CD4-positive, CD25-positive, alpha-beta regulatory T cell (primary cell): ENCODE measurements around the gene EMC7. TPM values are rescaled to one million over a fixed set of nuclear protein-coding genes. Genes with fewer than 3 reads are reported as not detected.
"Not testable (repeated sequence)": the region's sequence is repeated elsewhere in the genome, so short reads cannot be mapped to it uniquely, and the experiment has no call there.

Experiments used
- ATAC-seq, 2 donors: fragments of 150-1000 bp; cut with Tn5 transposase; one replicate each; pipeline ENCODE4 v1.10.0; 2021; ENCODE audit warnings: low read depth in 2 of 2, moderate number of reproducible peaks in 2 of 2, moderate library complexity in 1 of 2
- DNase-seq, 3 donors: peaks; one replicate each; pipeline versions ENCODE4 v3.0.0 to v3.0.0-alpha.2; 2012 to 2022; ENCODE audit warnings: mixed read lengths in 1 of 3
- H3K27ac ChIP-seq: one replicate; pipeline ENCODE4 v1.7.0; 2013; ENCODE audit warnings: mild to moderate bottlenecking, low read length; ENCODE audit not compliant: insufficient read depth, poor library complexity, severe bottlenecking
- H3K27me3 ChIP-seq: one replicate; pipeline ENCODE4 v1.7.0; 2013; ENCODE audit warnings: low read length; ENCODE audit not compliant: control insufficient read depth, insufficient read depth
- H3K36me3 ChIP-seq: one replicate; pipeline ENCODE4 v1.7.0; 2013; ENCODE audit warnings: mild to moderate bottlenecking, low read length, moderate library complexity; ENCODE audit not compliant: control insufficient read depth, insufficient read depth
- H3K4me1 ChIP-seq: 2 replicates; pipeline ENCODE4 v1.7.0; 2013; ENCODE audit warnings: mild to moderate bottlenecking, low read length; ENCODE audit not compliant: insufficient read depth, control insufficient read depth, poor library complexity, severe bottlenecking
- H3K4me3 ChIP-seq: one replicate; pipeline ENCODE4 v1.7.0; 2013; ENCODE audit warnings: low read depth, mild to moderate bottlenecking, low read length, moderate library complexity
- H3K9me3 ChIP-seq, 2 experiments: 1 replicate in 1 of 2; 2 replicates in 1 of 2; pipeline ENCODE4 v1.7.0; 2013; ENCODE audit warnings: low read length in 2 of 2, mild to moderate bottlenecking in 1 of 2, moderate library complexity in 1 of 2; ENCODE audit not compliant: control insufficient read depth in 2 of 2
- H3K27ac Mint-ChIP-seq, 3 donors: one replicate each; pipeline ENCODE4 v1.8.0; 2020 to 2022; ENCODE audit warnings: mild to moderate bottlenecking in 3 of 3, mixed read lengths in 3 of 3, moderate library complexity in 2 of 3
- H3K27me3 Mint-ChIP-seq: one replicate; pipeline ENCODE4 v1.8.0; 2022; ENCODE audit warnings: mild to moderate bottlenecking, mixed read lengths
- H3K36me3 Mint-ChIP-seq: one replicate; pipeline ENCODE4 v1.8.0; 2020; ENCODE audit warnings: mixed read lengths
- H3K4me1 Mint-ChIP-seq, 4 donors: one replicate each; pipeline ENCODE4 v1.8.0; 2020 to 2022; ENCODE audit warnings: mixed read lengths in 4 of 4, mild to moderate bottlenecking in 1 of 4
- H3K4me3 Mint-ChIP-seq, 4 donors: one replicate each; pipeline ENCODE4 v1.8.0; 2020 to 2022; ENCODE audit warnings: mild to moderate bottlenecking in 4 of 4, mixed read lengths in 4 of 4, moderate library complexity in 3 of 4
- H3K9me3 Mint-ChIP-seq, 7 donors: one replicate each; pipeline ENCODE4 v1.8.0; 2020 to 2022; ENCODE audit warnings: mixed read lengths in 7 of 7, mild to moderate bottlenecking in 3 of 7, moderate library complexity in 2 of 7
- polyA plus RNA-seq, 4 donors: library from polyadenylated mRNA; unstranded; fragments of 300-500 nt; fragmentation: Illumina TruSeq; gene quantifications; one replicate each; pipeline ENCODE4 v1.2.3, GENCODE V29; 2021
- total RNA-seq: library from RNA; stranded (reverse); gene quantifications from one replicate; pipeline ENCODE4 v1.2.3, GENCODE V29; 2022

EMC7 gene
- total and polyA plus RNA-seq, 5 donors from 2014 or later: 51.9 to 172 (median 129) TPM

- Histone ChIP-seq H3K9me3 (no peaks in the 10 kb centered on the region), H3K4me1 (no peaks in the 10 kb centered on the region), H3K27ac (no peak overlapping the region), H3K4me3 (no peak overlapping the region), H3K27me3 (no peaks in the 10 kb centered on the region), H3K36me3 (no peaks in the 10 kb centered on the region)
- Mint-ChIP-seq H3K36me3 (no peaks in the 10 kb centered on the region), H3K4me1 (no peaks in the 10 kb centered on the region), H3K27me3 (peaks cover 24% of the 10 kb centered on the region), H3K27ac (no peak overlapping the region), H3K4me3 (no peak overlapping the region), H3K9me3 (peaks cover 0 to 3% (median 0%) of the 10 kb centered on the region in 7 donors)
- ATAC-seq: no peak
- no peak for DNase-seq
Observed at GRCh38 chr15:34124651-34125050, 23.0 kb upstream of the EMC7 start.

- Mint-ChIP-seq H3K27ac (no peak overlapping the region), H3K4me1 (no peaks in the 10 kb centered on the region), H3K36me3 (no peaks in the 10 kb centered on the region), H3K4me3 (no peak overlapping the region), H3K27me3 (peaks cover 30% of the 10 kb centered on the region), H3K9me3 (peaks cover 0 to 3% (median 0%) of the 10 kb centered on the region in 7 donors)
- no peak for DNase-seq
- Histone ChIP-seq H3K36me3 (no peaks in the 10 kb centered on the region), H3K9me3 (no peaks in the 10 kb centered on the region), H3K27ac (no peak overlapping the region), H3K4me3 (no peak overlapping the region), H3K4me1 (no peaks in the 10 kb centered on the region), H3K27me3 (no peaks in the 10 kb centered on the region)
- no peak for ATAC-seq
Observed at GRCh38 chr15:34122771-34123183, 21.1 kb upstream of the EMC7 start.

- H3K27ac Mint-ChIP-seq, H3K4me3 ChIP-seq, H3K36me3 Mint-ChIP-seq, H3K27me3 ChIP-seq, H3K9me3 Mint-ChIP-seq, H3K4me1 Mint-ChIP-seq, ATAC-seq, H3K9me3 ChIP-seq, H3K27ac ChIP-seq, H3K36me3 ChIP-seq, H3K4me1 ChIP-seq, DNase-seq, H3K4me3 Mint-ChIP-seq: not testable (repeated sequence)
- peaks cover 30% of the 10 kb centered on the region for H3K27me3 Mint-ChIP-seq
Observed at GRCh38 chr15:34121786-34122185, 20.1 kb upstream of the EMC7 start.

- not testable (repeated sequence) for DNase-seq, H3K9me3 Mint-ChIP-seq, H3K4me3 ChIP-seq, ATAC-seq, H3K9me3 ChIP-seq, H3K36me3 ChIP-seq, H3K4me3 Mint-ChIP-seq, H3K27me3 ChIP-seq, H3K4me1 ChIP-seq, H3K36me3 Mint-ChIP-seq, H3K27ac ChIP-seq, H3K27ac Mint-ChIP-seq, H3K4me1 Mint-ChIP-seq
- peaks cover 35% of the 10 kb centered on the region for H3K27me3 Mint-ChIP-seq
Observed at GRCh38 chr15:34120420-34120819, 18.8 kb upstream of the EMC7 start.

- no peaks in the 10 kb centered on the region for H3K36me3 Mint-ChIP-seq
- peaks cover 44% of the 10 kb centered on the region for H3K27me3 Mint-ChIP-seq
- Histone ChIP-seq H3K4me3 (no peak overlapping the region), H3K4me1 (no peaks in the 10 kb centered on the region), H3K9me3 (no peaks in the 10 kb centered on the region), H3K27me3 (no peaks in the 10 kb centered on the region), H3K36me3 (no peaks in the 10 kb centered on the region), H3K27ac (no peak overlapping the region)
- H3K9me3 Mint-ChIP-seq: peaks cover 0 to 3% (median 0%) of the 10 kb centered on the region in 7 donors
- H3K27ac Mint-ChIP-seq: no peak overlapping the region
- no peak overlapping the region for H3K4me3 Mint-ChIP-seq
- no peak for ATAC-seq
- no peaks in the 10 kb centered on the region for H3K4me1 Mint-ChIP-seq
- DNase-seq: no peak
Observed at GRCh38 chr15:34119291-34119690, 17.6 kb upstream of the EMC7 start.

- ATAC-seq: no peak
- H3K27ac Mint-ChIP-seq: no peak overlapping the region
- Histone ChIP-seq H3K4me3 (no peak overlapping the region), H3K36me3 (no peaks in the 10 kb centered on the region), H3K27me3 (no peaks in the 10 kb centered on the region), H3K27ac (no peak overlapping the region), H3K9me3 (no peaks in the 10 kb centered on the region), H3K4me1 (no peaks in the 10 kb centered on the region)
- no peak for DNase-seq
- peaks cover 44% of the 10 kb centered on the region for H3K27me3 Mint-ChIP-seq
- no peak overlapping the region for H3K4me3 Mint-ChIP-seq
- peaks cover 0 to 3% (median 0%) of the 10 kb centered on the region in 7 donors for H3K9me3 Mint-ChIP-seq
- no peaks in the 10 kb centered on the region for H3K4me1 Mint-ChIP-seq
- H3K36me3 Mint-ChIP-seq: no peaks in the 10 kb centered on the region
Observed at GRCh38 chr15:34116620-34117019, 15.0 kb upstream of the EMC7 start.

GRCh38 chr15:34114739-34115138 lies 13.1 kb upstream of the EMC7 start:
- no peak overlapping the region for H3K4me3 ChIP-seq
- Mint-ChIP-seq H3K4me1 (peaks cover 0 to 8% (median 3%) of the 10 kb centered on the region in 4 donors), H3K27ac (no peak overlapping the region), H3K36me3 (no peaks in the 10 kb centered on the region), H3K9me3 (no peaks in the 10 kb centered on the region), H3K27me3 (peaks cover 30% of the 10 kb centered on the region), H3K4me3 (no peak overlapping the region)
- no peaks in the 10 kb centered on the region for H3K27me3 ChIP-seq
- H3K4me1 ChIP-seq: no peaks in the 10 kb centered on the region
- DNase-seq (no peak), ATAC-seq (no peak)
- H3K27ac ChIP-seq: no peak overlapping the region
- H3K9me3 ChIP-seq: no peaks in the 10 kb centered on the region
- H3K36me3 ChIP-seq: no peaks in the 10 kb centered on the region

- Histone ChIP-seq H3K4me3 (no peak overlapping the region), H3K4me1 (no peaks in the 10 kb centered on the region), H3K36me3 (no peaks in the 10 kb centered on the region), H3K9me3 (no peaks in the 10 kb centered on the region), H3K27me3 (no peaks in the 10 kb centered on the region), H3K27ac (no peak overlapping the region)
- DNase-seq (no peak), ATAC-seq (no peak)
- H3K27me3 Mint-ChIP-seq: peaks cover 30% of the 10 kb centered on the region
- H3K4me3 Mint-ChIP-seq: no peak overlapping the region
- no peaks in the 10 kb centered on the region for H3K9me3 Mint-ChIP-seq
- peaks cover 0 to 8% (median 3%) of the 10 kb centered on the region in 4 donors for H3K4me1 Mint-ChIP-seq
- H3K27ac Mint-ChIP-seq: no peak overlapping the region
- no peaks in the 10 kb centered on the region for H3K36me3 Mint-ChIP-seq
Observed at GRCh38 chr15:34114215-34114614, 12.6 kb upstream of the EMC7 start.
